ENCODE data around the gene SEPTIN10.

GRCh38 chr2:109538546-109538945 is 75.2 kb downstream of the SEPTIN10 start:
- TF ChIP-seq CTCF (IDR thresholded peaks at IDR 0.05) (no peak), ZFX (IDR thresholded peaks at IDR 0.05; ENCODE audit: borderline replicate concordance) (no peak)

Measured in 22Rv1 (cell line).